Stimulated activated CD4-positive, alpha-beta T cell treated with anti-CD3 and anti-CD28 coated beads, Interleukin-1b, Interleukin-23, amount 100 ng/mL, for 48 hours (primary cell): Measurements from ENCODE around the gene MYRF.

Experiments
- DNase-seq: peaks from one replicate; pipeline ENCODE4 v3.0.0-alpha.2; 2020

The MYRF gene

GRCh38 chr11:61799665-61800284 lies 47.3 kb downstream of the MYRF start:
- no peak for DNase-seq

GRCh38 chr11:61800331-61801281 lies 48.2 kb downstream of the MYRF start:
- no peak for DNase-seq

GRCh38 chr11:61802605-61803004 lies 50.2 kb downstream of the MYRF start:
- no peak for DNase-seq

- DNase-seq = no peak
Measured at GRCh38 chr11:61803889-61804647, 51.6 kb downstream of the MYRF start.

- DNase-seq = no peak
Measured at GRCh38 chr11:61805146-61805545, 52.7 kb downstream of the MYRF start.

- no peak for DNase-seq
Measured at GRCh38 chr11:61806785-61807184, 54.3 kb downstream of the MYRF start.

GRCh38 chr11:61810671-61811175 lies 58.3 kb downstream of the MYRF start:
- DNase-seq = no peak

- no peak for DNase-seq
Measured at GRCh38 chr11:61811831-61812230, 59.4 kb downstream of the MYRF start.

- no peak for DNase-seq
Measured at GRCh38 chr11:61812736-61813411, 60.4 kb downstream of the MYRF start.

- peak; percentile 15 for DNase-seq
Measured at GRCh38 chr11:61814247-61814957, 62.0 kb downstream of the MYRF start.

- peak; percentile 60 for DNase-seq
Measured at GRCh38 chr11:61814958-61815789, 62.7 kb downstream of the MYRF start.

- peak; percentile 66 for DNase-seq
Measured at GRCh38 chr11:61815790-61816735, 63.6 kb downstream of the MYRF start.

GRCh38 chr11:61816736-61817455 lies 64.5 kb downstream of the MYRF start, which contains the start of gene FADS1:
FADS1 (minus strand) TSS chr11:61817003; CDS start chr11:61816929, 74 bp downstream.
- DNase-seq = peak; percentile 86

GRCh38 chr11:61817471-61818202 lies 65.2 kb downstream of the MYRF start:
- no peak for DNase-seq

- no peak for DNase-seq
Measured at GRCh38 chr11:61820174-61820573, 67.7 kb downstream of the MYRF start.

GRCh38 chr11:61826930-61827570 lies 74.6 kb downstream of the MYRF start:
- DNase-seq = no peak

GRCh38 chr11:61827571-61828378 lies 75.3 kb downstream of the MYRF start, which contains the start of gene FADS2:
FADS2 (plus strand) TSS chr11:61828300; CDS start chr11:61828391, 91 bp downstream.
- peak; percentile 72 for DNase-seq
